Testis (tissue), 2 donors: ENCODE measurements around the gene MBNL2.

Experiments
- POLR2A ChIP-seq: fragments of 450-650 bp; IDR thresholded peaks from one replicate; pipeline ENCODE4 v1.6.1; 2017; ENCODE audit warnings: antibody characterized with exemption, mild to moderate bottlenecking, moderate library complexity
- TF ChIP-seq, protein P1 (sequence below), 3 experiments: fragments of 450-650 bp in 2 of 3; fragments of 200-600 bp in 1 of 3; sonication (generic) in 1 of 3; IDR thresholded peaks; one replicate each; pipeline ENCODE4 v1.5.1; 2016 to 2019; ENCODE audit warnings: antibody characterized with exemption in 3 of 3, mild to moderate bottlenecking in 2 of 3, moderate library complexity in 1 of 3

DNA sequence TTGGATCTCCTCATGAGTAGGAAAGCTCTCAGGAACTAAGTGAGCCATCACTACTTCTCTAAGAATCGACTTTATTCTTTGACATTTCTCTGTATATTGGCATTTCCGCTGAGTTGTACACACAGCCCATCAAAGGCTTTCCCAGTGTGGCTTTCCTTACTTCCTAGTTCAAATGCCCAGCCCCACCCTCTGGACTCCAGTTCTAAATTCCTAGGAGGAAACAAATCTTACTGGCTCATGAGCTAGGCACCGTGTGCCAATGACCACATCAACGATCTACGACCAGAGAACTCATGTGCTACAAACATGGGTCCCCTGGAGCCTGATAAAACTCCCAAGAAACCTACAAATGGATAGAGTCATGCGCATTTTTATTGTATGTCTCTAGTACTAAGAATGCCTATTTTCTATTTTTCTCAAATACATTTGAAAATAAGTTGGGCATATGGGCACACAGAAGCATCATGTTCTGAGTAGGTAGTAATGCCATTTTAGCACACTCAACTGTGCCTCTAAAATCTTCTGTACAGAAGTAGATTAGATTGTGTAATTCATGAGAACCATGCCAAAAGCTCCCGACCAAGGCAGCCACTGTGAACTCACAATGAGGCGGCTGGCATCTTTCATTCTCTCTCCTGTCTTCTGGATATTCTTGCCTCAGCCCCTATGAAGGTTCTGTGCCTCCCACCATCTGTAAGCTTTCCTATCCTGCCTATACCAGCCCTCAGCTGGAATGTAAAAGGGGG, 201.3 kb downstream of the MBNL2 start:
- TF ChIP-seq, protein P1, sequence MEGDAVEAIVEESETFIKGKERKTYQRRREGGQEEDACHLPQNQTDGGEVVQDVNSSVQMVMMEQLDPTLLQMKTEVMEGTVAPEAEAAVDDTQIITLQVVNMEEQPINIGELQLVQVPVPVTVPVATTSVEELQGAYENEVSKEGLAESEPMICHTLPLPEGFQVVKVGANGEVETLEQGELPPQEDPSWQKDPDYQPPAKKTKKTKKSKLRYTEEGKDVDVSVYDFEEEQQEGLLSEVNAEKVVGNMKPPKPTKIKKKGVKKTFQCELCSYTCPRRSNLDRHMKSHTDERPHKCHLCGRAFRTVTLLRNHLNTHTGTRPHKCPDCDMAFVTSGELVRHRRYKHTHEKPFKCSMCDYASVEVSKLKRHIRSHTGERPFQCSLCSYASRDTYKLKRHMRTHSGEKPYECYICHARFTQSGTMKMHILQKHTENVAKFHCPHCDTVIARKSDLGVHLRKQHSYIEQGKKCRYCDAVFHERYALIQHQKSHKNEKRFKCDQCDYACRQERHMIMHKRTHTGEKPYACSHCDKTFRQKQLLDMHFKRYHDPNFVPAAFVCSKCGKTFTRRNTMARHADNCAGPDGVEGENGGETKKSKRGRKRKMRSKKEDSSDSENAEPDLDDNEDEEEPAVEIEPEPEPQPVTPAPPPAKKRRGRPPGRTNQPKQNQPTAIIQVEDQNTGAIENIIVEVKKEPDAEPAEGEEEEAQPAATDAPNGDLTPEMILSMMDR (IDR thresholded peaks at IDR 0.05) = no peak
- TF ChIP-seq POLR2A = no peak
